Left ventricle myocardium inferior (tissue), 1 donor: ENCODE results near the gene ZNF394. TPM values are rescaled to one million over a fixed set of nuclear protein-coding genes. Genes with fewer than 3 reads are reported as not detected.
"Not testable (repeated sequence)": the region's sequence is repeated elsewhere in the genome, so short reads cannot be mapped to it uniquely, and the experiment has no call there.

ENCODE experiments used
- DNase-seq: peaks from one replicate; pipeline ENCODE4 v3.0.0-alpha.2; 2020
- H3K27ac ChIP-seq: fragments of 200-600 bp; replicated peaks from 2 replicates; pipeline ENCODE4 v1.8.0; 2021
- H3K27me3 ChIP-seq: fragments of 200-600 bp; 2 replicates; pipeline ENCODE4 v1.8.0; 2021; ENCODE audit warnings: low read depth
- H3K36me3 ChIP-seq: fragments of 200-600 bp; 2 replicates; pipeline ENCODE4 v1.8.0; 2021
- H3K4me1 ChIP-seq: fragments of 200-600 bp; 2 replicates; pipeline ENCODE4 v1.8.0; 2021
- H3K4me3 ChIP-seq: fragments of 200-600 bp; 2 replicates; pipeline ENCODE4 v1.8.0; 2021; ENCODE audit warnings: mild to moderate bottlenecking, moderate library complexity
- H3K9me3 ChIP-seq: fragments of 200-600 bp; replicated peaks from 2 replicates; pipeline ENCODE4 v1.8.0; 2021
- CTCF ChIP-seq: fragments of 200-600 bp; IDR thresholded peaks from 2 replicates; pipeline ENCODE4 v1.8.0; 2021; ENCODE audit warnings: antibody characterized with exemption, mild to moderate bottlenecking, borderline replicate concordance
- intact Hi-C: fragments of 100-400 bp; cut with micrococcal nuclease; formaldehyde crosslinking; loops from one replicate; pipeline ENCODE4 v1.11.0; 2022
- long read RNA-seq: library from polyadenylated mRNA; unstranded; transcript quantifications from one replicate; pipeline ENCODE4 v2.0.0, GENCODE V29; 2021
- total RNA-seq: library from RNA; stranded (reverse); fragmentation: NEBNext Ultra II Directional; extraction: Animal tissue kit (Norgen Biotek cat#: 25700); gene quantifications from one replicate; pipeline ENCODE4 v1.2.1, GENCODE V29; 2021
- donor health status: DM: no; HTN: yes; CAD: no; lungs with severe emphysema.

ZNF394 gene
- total RNA-seq: 15.6 TPM
- long read RNA-seq, transcript ZNF394-201 (3 exons, 2,179 nt): major isoform, 29 of 33 reads
- long read RNA-seq, partial matches to known transcripts: 0 of 33 reads
- long read RNA-seq, other reads (novel, unspliced or antisense): 2 of 33 reads

- Histone ChIP-seq H3K9me3 (peaks cover 9% of the 10 kb centered on the region), H3K27ac (peak within 1 kb of the TSS; percentile 96), H3K4me3 (peak within 1 kb of the TSS; percentile 99), H3K27me3 (no peaks in the 10 kb centered on the region), H3K36me3 (peaks cover 36% of the 10 kb centered on the region), H3K4me1 (peaks cover 53% of the 10 kb centered on the region)
- peak; percentile 91 for DNase-seq
- no peak for TF ChIP-seq CTCF
- intact Hi-C loops: no loop called here
Measured at GRCh38 chr7:99499721-99500636, at the start of gene ZNF394. Gene ZNF394 (minus strand): TSS chr7:99500281. CDS start chr7:99500093, 188 bp downstream.

- DNase-seq, H3K27me3 ChIP-seq, H3K4me3 ChIP-seq, intact Hi-C loops, H3K27ac ChIP-seq: not testable (repeated sequence)
- peaks cover 37% of the 10 kb centered on the region for H3K9me3 ChIP-seq
- H3K36me3 ChIP-seq: peaks cover 43% of the 10 kb centered on the region
- H3K4me1 ChIP-seq: peaks cover 25% of the 10 kb centered on the region
Measured at GRCh38 chr7:99549545-99549944, 49.5 kb upstream of the ZNF394 start.

DNA sequence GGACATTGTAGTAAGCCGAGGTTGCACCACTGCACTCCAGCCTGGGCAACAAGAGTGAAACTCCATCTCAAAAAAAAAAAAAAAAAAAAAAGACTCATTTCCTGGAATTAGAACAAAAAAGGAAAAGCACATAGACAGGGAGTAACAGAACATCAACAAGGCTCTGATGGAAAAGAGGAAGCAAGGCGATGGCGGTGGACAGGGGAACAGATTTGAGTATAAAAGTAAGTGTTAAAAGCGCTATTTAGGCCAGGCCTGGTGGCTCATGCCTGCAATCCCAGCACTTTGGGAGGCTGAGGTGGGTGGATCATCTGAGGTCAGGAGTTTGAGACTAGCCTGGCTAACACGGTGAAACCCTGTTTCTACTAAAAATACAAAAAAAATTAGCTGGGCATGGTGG, 45.2 kb upstream of the ZNF394 start:
- peaks cover 78% of the 10 kb centered on the region for H3K9me3 ChIP-seq
- DNase-seq, H3K27ac ChIP-seq, H3K4me1 ChIP-seq, H3K4me3 ChIP-seq, H3K27me3 ChIP-seq, intact Hi-C loops: not testable (repeated sequence)
- peaks cover 44% of the 10 kb centered on the region for H3K36me3 ChIP-seq

GRCh38 chr7:99543916-99544315, 43.8 kb upstream of the ZNF394 start:
- TF ChIP-seq CTCF: no peak
- no peaks in the 10 kb centered on the region for H3K4me1 ChIP-seq
- intact Hi-C loops: no loop called here
- H3K27ac ChIP-seq: no peak overlapping the region
- DNase-seq: no peak
- H3K9me3 ChIP-seq: peaks cover 88% of the 10 kb centered on the region
- no peaks in the 10 kb centered on the region for H3K27me3 ChIP-seq
- H3K36me3 ChIP-seq: peaks cover 42% of the 10 kb centered on the region
- H3K4me3 ChIP-seq: no peak overlapping the region

- Histone ChIP-seq H3K27me3 (no peaks in the 10 kb centered on the region), H3K4me3 (no peak overlapping the region), H3K36me3 (peaks cover 36% of the 10 kb centered on the region), H3K9me3 (peaks cover 88% of the 10 kb centered on the region), H3K4me1 (no peaks in the 10 kb centered on the region), H3K27ac (no peak overlapping the region)
- intact Hi-C loops: no loop called here
- no peak for TF ChIP-seq CTCF
- DNase-seq: no peak
Measured at GRCh38 chr7:99543081-99543671, 43.1 kb upstream of the ZNF394 start.

DNA sequence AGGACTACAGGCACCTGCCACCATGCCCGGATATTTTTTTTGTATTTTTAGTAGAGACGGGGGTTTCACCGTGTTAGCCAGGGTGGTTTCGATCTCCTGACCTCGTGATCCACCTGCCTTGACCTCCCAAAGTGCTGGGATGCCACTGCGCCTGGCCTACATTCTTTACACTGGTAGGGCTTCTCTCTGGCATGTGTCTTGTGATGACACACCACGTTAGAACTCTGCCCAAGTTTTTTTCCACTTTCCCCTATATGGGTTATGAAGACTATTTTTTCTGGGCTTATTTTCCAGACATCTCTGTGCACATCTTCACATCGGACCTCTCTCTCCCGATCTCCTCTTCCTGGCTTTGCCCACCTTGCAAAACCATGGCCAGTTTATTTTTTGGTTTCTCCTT, 41.1 kb upstream of the ZNF394 start:
- no peaks in the 10 kb centered on the region for H3K4me1 ChIP-seq
- no peak overlapping the region for H3K4me3 ChIP-seq
- H3K27me3 ChIP-seq: no peaks in the 10 kb centered on the region
- H3K36me3 ChIP-seq: peaks cover 17% of the 10 kb centered on the region
- DNase-seq: no peak
- intact Hi-C loops: no loop called here
- TF ChIP-seq CTCF: no peak
- peaks cover 90% of the 10 kb centered on the region for H3K9me3 ChIP-seq
- no peak overlapping the region for H3K27ac ChIP-seq
